A549 (cell line): ENCODE measurements around the gene MRPL16.

Experiments used
- BHLHE40 ChIP-seq: IDR thresholded peaks from 2 replicates; pipeline ENCODE4 v1.6.1; 2012; ENCODE audit warnings: low read depth, low read length, inconsistent platforms
- POLR2A ChIP-seq: IDR thresholded peaks from 2 replicates; pipeline ENCODE4 v1.6.1; 2012; ENCODE audit warnings: mild to moderate bottlenecking, low read length
- SMC3 ChIP-seq: fragments of >200 bp; sonication (Bioruptor Twin); formaldehyde crosslinking; IDR thresholded peaks from 3 replicates; pipeline ENCODE4 v1.6.1; 2018; ENCODE audit warnings: inconsistent platforms
- TF ChIP-seq, protein P1 (sequence below): fragments of >200 bp; sonication (Bioruptor Twin); formaldehyde crosslinking; IDR thresholded peaks from 3 replicates; pipeline ENCODE4 v1.5.1; 2016
- TF ChIP-seq, protein P2 (sequence below): IDR thresholded peaks from 2 replicates; pipeline ENCODE4 v1.6.1; 2012
- TF ChIP-seq, protein P3 (sequence below): IDR thresholded peaks from 2 replicates; pipeline ENCODE4 v1.6.1; 2012

DNA sequence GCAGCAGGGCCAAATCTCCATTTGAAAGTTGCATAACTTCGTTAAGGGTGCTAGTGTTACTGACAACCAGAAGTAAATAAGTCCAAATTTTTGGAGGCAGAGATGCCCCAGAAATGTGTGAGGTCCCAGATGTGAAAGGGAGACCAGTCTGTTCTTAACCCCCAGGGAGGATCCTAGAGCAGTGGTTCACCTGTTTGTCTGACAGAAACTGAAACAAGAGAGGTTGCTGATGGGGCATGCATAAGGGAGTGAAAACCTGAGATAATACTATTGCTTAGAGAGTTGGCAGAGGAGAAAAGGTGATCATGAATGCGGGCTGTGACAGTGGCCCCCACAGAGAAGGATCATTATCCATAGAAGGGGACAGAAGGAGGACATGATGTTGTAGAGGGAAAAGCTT is 30.9 kb upstream of the MRPL16 start:
- TF ChIP-seq BHLHE40 (no peak), POLR2A (no peak), SMC3 (no peak)
- TF ChIP-seq, protein P1, sequence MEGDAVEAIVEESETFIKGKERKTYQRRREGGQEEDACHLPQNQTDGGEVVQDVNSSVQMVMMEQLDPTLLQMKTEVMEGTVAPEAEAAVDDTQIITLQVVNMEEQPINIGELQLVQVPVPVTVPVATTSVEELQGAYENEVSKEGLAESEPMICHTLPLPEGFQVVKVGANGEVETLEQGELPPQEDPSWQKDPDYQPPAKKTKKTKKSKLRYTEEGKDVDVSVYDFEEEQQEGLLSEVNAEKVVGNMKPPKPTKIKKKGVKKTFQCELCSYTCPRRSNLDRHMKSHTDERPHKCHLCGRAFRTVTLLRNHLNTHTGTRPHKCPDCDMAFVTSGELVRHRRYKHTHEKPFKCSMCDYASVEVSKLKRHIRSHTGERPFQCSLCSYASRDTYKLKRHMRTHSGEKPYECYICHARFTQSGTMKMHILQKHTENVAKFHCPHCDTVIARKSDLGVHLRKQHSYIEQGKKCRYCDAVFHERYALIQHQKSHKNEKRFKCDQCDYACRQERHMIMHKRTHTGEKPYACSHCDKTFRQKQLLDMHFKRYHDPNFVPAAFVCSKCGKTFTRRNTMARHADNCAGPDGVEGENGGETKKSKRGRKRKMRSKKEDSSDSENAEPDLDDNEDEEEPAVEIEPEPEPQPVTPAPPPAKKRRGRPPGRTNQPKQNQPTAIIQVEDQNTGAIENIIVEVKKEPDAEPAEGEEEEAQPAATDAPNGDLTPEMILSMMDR, result no peak
- TF ChIP-seq, protein P2, sequence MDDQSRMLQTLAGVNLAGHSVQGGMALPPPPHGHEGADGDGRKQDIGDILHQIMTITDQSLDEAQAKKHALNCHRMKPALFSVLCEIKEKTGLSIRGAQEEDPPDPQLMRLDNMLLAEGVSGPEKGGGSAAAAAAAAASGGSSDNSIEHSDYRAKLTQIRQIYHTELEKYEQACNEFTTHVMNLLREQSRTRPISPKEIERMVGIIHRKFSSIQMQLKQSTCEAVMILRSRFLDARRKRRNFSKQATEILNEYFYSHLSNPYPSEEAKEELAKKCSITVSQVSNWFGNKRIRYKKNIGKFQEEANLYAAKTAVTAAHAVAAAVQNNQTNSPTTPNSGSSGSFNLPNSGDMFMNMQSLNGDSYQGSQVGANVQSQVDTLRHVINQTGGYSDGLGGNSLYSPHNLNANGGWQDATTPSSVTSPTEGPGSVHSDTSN, result no peak
- TF ChIP-seq, protein P3, sequence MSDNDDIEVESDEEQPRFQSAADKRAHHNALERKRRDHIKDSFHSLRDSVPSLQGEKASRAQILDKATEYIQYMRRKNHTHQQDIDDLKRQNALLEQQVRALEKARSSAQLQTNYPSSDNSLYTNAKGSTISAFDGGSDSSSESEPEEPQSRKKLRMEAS, result no peak
